G401.6 (cell line): ENCODE results near the gene LPAR5.
"Not testable (repeated sequence)": the region's sequence is repeated elsewhere in the genome, so short reads cannot be mapped to it uniquely, and the experiment has no call there.

Source experiments
- FAIRE-seq: peaks from 2 replicates; lab custom pipeline; 2012; peaks lifted over from hg19 to GRCh38; lab: Jason Lieb, UNC

Gene LPAR5

GRCh38 chr12:6606331-6607131 is 29.2 kb downstream of the LPAR5 start:
- FAIRE-seq = no peak

GRCh38 chr12:6605421-6606330 is 30.1 kb downstream of the LPAR5 start:
- no peak for FAIRE-seq

GRCh38 chr12:6604259-6605029 is 31.3 kb downstream of the LPAR5 start:
- no peak for FAIRE-seq

- no peak for FAIRE-seq
Measured at GRCh38 chr12:6603095-6603567, 32.6 kb downstream of the LPAR5 start.

GRCh38 chr12:6602526-6602925 is 33.2 kb downstream of the LPAR5 start:
- FAIRE-seq = no peak

- not testable (repeated sequence) for FAIRE-seq
Measured at GRCh38 chr12:6595673-6596072, 40.1 kb downstream of the LPAR5 start.

GRCh38 chr12:6592087-6592486 is 43.7 kb downstream of the LPAR5 start:
- FAIRE-seq = no peak

GRCh38 chr12:6586569-6586968 is 49.2 kb downstream of the LPAR5 start:
- not testable (repeated sequence) for FAIRE-seq

- no peak for FAIRE-seq
Measured at GRCh38 chr12:6584293-6584692, 51.5 kb downstream of the LPAR5 start.

- no peak for FAIRE-seq
Measured at GRCh38 chr12:6582959-6583358, 52.8 kb downstream of the LPAR5 start.

- no peak for FAIRE-seq
Measured at GRCh38 chr12:6582196-6582595, 53.6 kb downstream of the LPAR5 start.

GRCh38 chr12:6575648-6576047 is 60.1 kb downstream of the LPAR5 start:
- no peak for FAIRE-seq

- FAIRE-seq = no peak
Measured at GRCh38 chr12:6574576-6575295, 61.0 kb downstream of the LPAR5 start.

GRCh38 chr12:6573001-6573400 is 62.8 kb downstream of the LPAR5 start:
- FAIRE-seq = no peak

GRCh38 chr12:6570264-6570887 is 65.4 kb downstream of the LPAR5 start:
- FAIRE-seq = peak; percentile 28

- FAIRE-seq = no peak
Measured at GRCh38 chr12:6569786-6570185, 66.0 kb downstream of the LPAR5 start.

- FAIRE-seq = no peak
Measured at GRCh38 chr12:6569312-6569711, 66.4 kb downstream of the LPAR5 start.
